ENCODE data around the gene NLGN3. TPM values are rescaled to one million over a fixed set of nuclear protein-coding genes. Genes with fewer than 3 reads are reported as not detected.

The NLGN3 gene
- total RNA-seq, 4 donors from 2014 or later: 0.21 to 0.52 (median 0.43) TPM

GRCh38 chrX:71195964-71196649 is 51.5 kb downstream of the NLGN3 start:
- TF ChIP-seq CTCF (IDR thresholded peaks at IDR 0.05) (no peak), POLR2A (IDR thresholded peaks at IDR 0.05) (no peak)
- WGBS, 2 donors: 60 to 70% methylated on average over 4 of the region's 4 CpGs
- no peak for DNase-seq (ENCODE audit: low spot score in 2 of 2)
- H3K4me3 ChIP-seq (ENCODE audit: low read depth, poor library complexity, severe bottlenecking): no peak overlapping the region
- intact Hi-C loops (cut with DNase I; ENCODE audit: low total_unique reads): no loop called here

GRCh38 chrX:71198066-71198465 is 53.4 kb downstream of the NLGN3 start:
- DNase-seq (ENCODE audit: low spot score in 2 of 2): no peak
- intact Hi-C loops (cut with DNase I; ENCODE audit: low total_unique reads): no loop called here
- 48 to 69% methylated on average over 3 of the region's 3 CpGs for WGBS, 2 donors
- TF ChIP-seq CTCF (IDR thresholded peaks at IDR 0.05): no peak
- TF ChIP-seq POLR2A (IDR thresholded peaks at IDR 0.05): no peak
- no peak overlapping the region for H3K4me3 ChIP-seq (ENCODE audit: low read depth, poor library complexity, severe bottlenecking)

- H3K4me3 ChIP-seq (ENCODE audit: low read depth, poor library complexity, severe bottlenecking): no peak overlapping the region
- no peak for TF ChIP-seq CTCF (IDR thresholded peaks at IDR 0.05)
- TF ChIP-seq POLR2A (IDR thresholded peaks at IDR 0.05): no peak
- no peak for DNase-seq (ENCODE audit: low spot score in 2 of 2)
- 83 to 85% methylated on average over 5 to 7 of the region's 7 CpGs for WGBS, 2 donors
- intact Hi-C loops (cut with DNase I; ENCODE audit: low total_unique reads): no loop called here
Measured at GRCh38 chrX:71199252-71200008, 54.8 kb downstream of the NLGN3 start.

DNA sequence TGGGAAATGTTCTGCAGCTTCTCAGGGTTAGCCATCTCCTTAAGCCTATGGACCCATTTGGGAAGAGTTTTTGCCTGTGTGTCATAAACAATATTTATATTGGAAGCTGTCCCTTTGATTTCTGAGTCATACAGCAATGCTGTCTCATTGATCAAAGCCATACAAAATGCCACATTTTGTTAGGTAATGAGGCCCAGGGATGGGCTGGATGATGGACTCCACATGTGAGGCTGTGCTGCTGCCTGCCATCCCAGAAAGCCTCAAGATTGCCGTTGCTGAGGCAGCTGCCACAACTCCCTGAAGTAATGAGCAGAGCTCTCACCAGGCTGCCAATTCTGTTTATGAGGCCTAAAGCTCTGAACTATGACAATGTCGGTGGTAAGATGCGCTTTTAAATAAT is 66.2 kb downstream of the NLGN3 start:
- intact Hi-C loops (cut with DNase I; ENCODE audit: low total_unique reads): no loop called here
- no peak for DNase-seq (ENCODE audit: low spot score in 2 of 2)
- WGBS, 2 donors: 39 to 55% methylated on average over 3 of the region's 3 CpGs
- H3K4me3 ChIP-seq (ENCODE audit: low read depth, poor library complexity, severe bottlenecking): no peak overlapping the region
- no peak for TF ChIP-seq CTCF (IDR thresholded peaks at IDR 0.05)
- TF ChIP-seq POLR2A (IDR thresholded peaks at IDR 0.05): no peak

DNA sequence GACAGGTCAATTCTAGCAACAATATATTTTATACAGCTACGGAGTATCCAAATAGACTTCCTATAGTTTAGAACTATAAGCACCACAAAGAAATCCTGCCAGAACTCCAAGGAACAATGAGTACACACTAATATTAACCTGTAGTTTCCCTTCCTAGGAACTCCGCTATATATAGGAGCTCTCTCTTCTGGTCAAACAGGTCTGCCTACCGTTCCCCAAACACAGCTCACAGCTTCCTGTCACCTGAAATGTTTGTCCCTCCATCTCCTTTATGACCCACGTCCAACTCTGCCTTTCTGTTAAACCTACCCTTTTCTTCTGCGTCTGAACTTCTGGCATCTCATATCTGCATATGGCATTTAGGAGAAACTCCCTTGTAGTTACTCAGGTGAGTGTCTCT is 67.9 kb downstream of the NLGN3 start:
- TF ChIP-seq POLR2A (IDR thresholded peaks at IDR 0.05) (no peak), CTCF (IDR thresholded peaks at IDR 0.05) (no peak)
- 55 to 60% methylated on average over 5 of the region's 5 CpGs for WGBS, 2 donors
- intact Hi-C loops (cut with DNase I; ENCODE audit: low total_unique reads): no loop called here
- DNase-seq (ENCODE audit: low spot score in 2 of 2): no peak
- H3K4me3 ChIP-seq (ENCODE audit: low read depth, poor library complexity, severe bottlenecking): no peak overlapping the region

Data from lower leg skin (tissue), 4 donors.